CD4-positive, alpha-beta T cell treated with Interleukin-17A for 4 hours (primary cell): ENCODE results near the gene TNNC1.

ENCODE experiments used
- DNase-seq: peaks from one replicate; pipeline ENCODE4 v3.0.0-alpha.2; 2020; ENCODE audit warnings: mixed read lengths

The TNNC1 gene

GRCh38 chr3:52483577-52484381 is 29.9 kb upstream of the TNNC1 start:
- DNase-seq = no peak

GRCh38 chr3:52483081-52483480 is 29.2 kb upstream of the TNNC1 start:
- DNase-seq = no peak

- peak; percentile 28 for DNase-seq
These were observed 28.1 kb upstream of the TNNC1 start for GRCh38 chr3:52481819-52482521.

GRCh38 chr3:52480768-52481715 is 27.2 kb upstream of the TNNC1 start:
- DNase-seq = no peak

GRCh38 chr3:52479877-52480575 is 26.2 kb upstream of the TNNC1 start:
- no peak for DNase-seq

GRCh38 chr3:52479037-52479876 is 25.4 kb upstream of the TNNC1 start:
- DNase-seq = no peak

- no peak for DNase-seq
These were observed 23.9 kb upstream of the TNNC1 start for GRCh38 chr3:52477796-52478095.

- DNase-seq = no peak
These were observed 23.4 kb upstream of the TNNC1 start for GRCh38 chr3:52477076-52477795.

GRCh38 chr3:52473026-52473425 is 19.2 kb upstream of the TNNC1 start:
- DNase-seq = no peak

- no peak for DNase-seq
These were observed 18.6 kb upstream of the TNNC1 start for GRCh38 chr3:52472239-52473000.

- peak; percentile 43 for DNase-seq
These were observed 17.8 kb upstream of the TNNC1 start for GRCh38 chr3:52471371-52472238.

GRCh38 chr3:52470920-52471319 is 17.1 kb upstream of the TNNC1 start:
- no peak for DNase-seq

GRCh38 chr3:52469001-52469400 is 15.2 kb upstream of the TNNC1 start:
- no peak for DNase-seq

- DNase-seq = no peak
These were observed 14.5 kb upstream of the TNNC1 start for GRCh38 chr3:52468336-52468735.

GRCh38 chr3:52463416-52463815 is 9.6 kb upstream of the TNNC1 start:
- no peak for DNase-seq

GRCh38 chr3:52461874-52462273 is 8.0 kb upstream of the TNNC1 start:
- DNase-seq = no peak

GRCh38 chr3:52458770-52459545 is 5.1 kb upstream of the TNNC1 start:
- no peak for DNase-seq

- DNase-seq = no peak
These were observed 4.4 kb upstream of the TNNC1 start for GRCh38 chr3:52458031-52458760.
